GM12878 (cell line): ENCODE data around the gene TLK2. TPM values are rescaled to one million over a fixed set of nuclear protein-coding genes. Genes with fewer than 3 reads are reported as not detected.
"Not testable (repeated sequence)": the region's sequence is repeated elsewhere in the genome, so short reads cannot be mapped to it uniquely, and the experiment has no call there.

Experiments used
- ATAC-seq: fragments of 200-7000 bp; cut with Tn5 transposase; 3 replicates; pipeline ENCODE4 v1.9.1; 2020; ENCODE audit warnings: mild to moderate bottlenecking, moderate library complexity
- BruUV-seq: library from RNA; stranded (reverse); fragments of 400-500 nt; replicated peaks from 2 replicates; lab custom pipeline; 2021; lab: Mats Ljungman, UMichigan
- CTCF ChIA-PET: fragments of 300-600 bp; sonication (Branson Sonifier 250); formaldehyde crosslinking; extraction: SDS; loops from one replicate; lab custom pipeline; 2021; ENCODE audit warnings: inconsistent platforms; lab: Yijun Ruan, JAX
- POLR2A ChIA-PET: fragments of 350-600 bp; formaldehyde crosslinking; extraction: SDS; loops from one replicate; lab custom pipeline; 2021; ENCODE audit warnings: inconsistent platforms; lab: Charles Lee
- RAD21 ChIA-PET: fragments of 300-600 bp; sonication (Branson Sonifier 250); formaldehyde crosslinking; loops from one replicate; lab custom pipeline; 2023; ENCODE audit warnings: antibody characterized with exemption; ENCODE audit not compliant: unreplicated experiment; lab: Charles Lee
- SMC1A ChIA-PET: fragments of 300-600 bp; sonication (Branson Sonifier 250); formaldehyde crosslinking; loops from one replicate; lab custom pipeline; 2023; ENCODE audit not compliant: unreplicated experiment, uncharacterized antibody; lab: Charles Lee
- DNase-seq: peaks from one replicate; pipeline ENCODE4 v3.0.0-alpha.2; 2011; ENCODE audit warnings: low read depth, low spot score
- FAIRE-seq: peaks from 3 replicates; lab custom pipeline; 2011; peaks lifted over from hg19 to GRCh38; lab: Jason Lieb, UNC
- H2AFZ ChIP-seq: 2 replicates; pipeline ENCODE4 v1.6.0; 2011; ENCODE audit warnings: low read depth, low read length, control low read depth; ENCODE audit not compliant: control insufficient read depth
- H3K27ac ChIP-seq: 2 replicates; pipeline ENCODE4 v1.5.1; 2011; ENCODE audit warnings: control low read depth; ENCODE audit not compliant: control insufficient read depth, insufficient read depth
- H3K27me3 ChIP-seq, 2 experiments: replicated peaks in 1 of 2; 2 replicates each; pipeline versions ENCODE4 v1.6.0 to v1.6.1; 2011; ENCODE audit warnings: low read length in 1 of 2; ENCODE audit not compliant: control insufficient read depth in 2 of 2, insufficient read depth in 2 of 2
- H3K36me3 ChIP-seq, 2 experiments: 2 replicates each; pipeline ENCODE4 v1.5.1; 2011; ENCODE audit warnings: low read length in 1 of 2; ENCODE audit not compliant: control insufficient read depth in 2 of 2, insufficient read depth in 2 of 2
- H3K4me1 ChIP-seq: 2 replicates; pipeline ENCODE4 v1.6.1; 2011; ENCODE audit warnings: mild to moderate bottlenecking, low read length, moderate library complexity, mixed read lengths; ENCODE audit not compliant: control insufficient read depth, insufficient read depth
- H3K4me2 ChIP-seq: 2 replicates; pipeline ENCODE4 v1.6.0; 2011; ENCODE audit warnings: control low read depth; ENCODE audit not compliant: control insufficient read depth, insufficient read depth
- H3K4me3 ChIP-seq: fragments of 200-600 bp; sonication (generic); 2 replicates; pipeline ENCODE4 v1.5.1; 2016
- H3K79me2 ChIP-seq: 2 replicates; pipeline ENCODE4 v1.6.0; 2011; ENCODE audit warnings: low read length; ENCODE audit not compliant: control insufficient read depth, insufficient read depth
- H3K9ac ChIP-seq: 2 replicates; pipeline ENCODE4 v1.8.0; 2011; ENCODE audit warnings: low read length, control low read depth, mixed read lengths; ENCODE audit not compliant: control insufficient read depth, insufficient read depth
- H3K9me3 ChIP-seq: replicated peaks from 3 replicates; pipeline ENCODE4 v1.5.1; 2011; ENCODE audit warnings: mild to moderate bottlenecking, low read length; ENCODE audit not compliant: control insufficient read depth, insufficient read depth
- H4K20me1 ChIP-seq: 2 replicates; pipeline ENCODE4 v1.6.0; 2011; ENCODE audit not compliant: control insufficient read depth, insufficient read depth
- CREB1 ChIP-seq: IDR thresholded peaks from 2 replicates; pipeline ENCODE4 v1.6.1; 2012; ENCODE audit warnings: low read depth, mild to moderate bottlenecking, inconsistent platforms
- NR2F1 ChIP-seq: fragments of 450-650 bp; conservative IDR thresholded peaks from 2 replicates; pipeline ENCODE4 v1.6.1; 2017; ENCODE audit warnings: mild to moderate bottlenecking
- SUZ12 ChIP-seq: fragments of 200-600 bp; sonication (generic); IDR thresholded peaks from one replicate; pipeline ENCODE4 v1.6.1; 2018; ENCODE audit warnings: antibody characterized with exemption, mild to moderate bottlenecking; ENCODE audit not compliant: unreplicated experiment
- WGBS: methylation state at CpG from one replicate; pipeline ENCODE4 v1.1.6; 2016; ENCODE audit warnings: low lambda C conversion rate; ENCODE audit not compliant: insufficient replicate concordance, insufficient coverage; ENCODE audit errors: missing lambda C conversion rate; 5-methylcytosine and 5-hydroxymethylcytosine counted together
- in situ Hi-C: fragments of 300-500 bp; cut with MboI; formaldehyde crosslinking; loops from 9 replicates; pipeline ENCODE4 v1.14.3; 2018; ENCODE audit warnings: mixed read lengths
- intact Hi-C: fragments of 100-400 bp; cut with micrococcal nuclease; formaldehyde crosslinking; loops from one replicate; pipeline ENCODE4 v1.14.2; 2022; ENCODE audit not compliant: unreplicated experiment
- polyA plus RNA-seq, 11 experiments: library from polyadenylated mRNA; depleted of rRNA in 4 of 11; unstranded in 6 of 11; stranded (reverse) in 5 of 11; fragments of >200 nt; fragmentation: Nextera tagmentation in 4 of 11; fragmentation: Illumina TruSeq in 1 of 11; extraction: Ambion mirVana in 4 of 11; extraction: Trizol in 1 of 11; gene quantifications; 1 replicate in 1 of 11; 2 replicates in 10 of 11; pipeline versions ENCODE4 v1.2.1 to v1.2.3, GENCODE V29; 2011 to 2016; ENCODE audit warnings: inconsistent platforms in 2 of 11, missing spikeins in 2 of 11, low read depth in 1 of 11
- total RNA-seq, 4 experiments: library from RNA; depleted of rRNA in 3 of 4; stranded (reverse); fragments of >200 nt in 3 of 4; fragmentation: Illumina TruSeq in 1 of 4; extraction: Trizol in 1 of 4; gene quantifications; 2 replicates each; pipeline versions ENCODE4 v1.2.1 to v1.2.3, GENCODE V29; 2013 to 2021

Gene TLK2
- total and polyA plus RNA-seq, 10 of the 15 experiments (the other 5 are each of a cell fraction or from before 2014, with no cell fraction given), result 12.1 to 51.2 (median 27.5) TPM

DNA sequence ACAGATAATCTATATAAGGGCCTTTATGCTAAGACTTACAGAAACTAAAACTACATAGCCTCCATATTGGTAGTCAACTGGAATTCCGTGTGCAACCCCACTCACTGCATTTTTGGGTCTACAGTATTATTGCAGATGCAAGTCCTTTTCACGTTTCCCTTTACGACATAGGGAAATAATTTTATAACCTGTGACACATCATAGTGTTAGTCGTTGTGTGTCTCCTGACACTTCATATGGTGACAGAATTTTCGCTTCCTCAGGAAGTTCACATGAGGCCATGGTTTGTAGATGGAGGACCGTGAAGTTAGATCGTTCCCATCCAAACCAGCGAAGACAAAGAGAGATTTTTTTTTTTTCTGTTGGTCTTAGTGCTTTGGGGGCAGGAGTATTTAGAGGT is 133.1 kb downstream of the TLK2 start:
- FAIRE-seq (peak; percentile 44), ATAC-seq (peak; percentile 32), DNase-seq (peak; percentile 15)
- H3K9me3 ChIP-seq, result no peaks in the 10 kb centered on the region
- no peak overlapping the region for H3K4me3 ChIP-seq
- H2AFZ ChIP-seq, result no peak overlapping the region; the same call in 1 of the 2 replicates
- H3K36me3 ChIP-seq, result peaks cover 8 to 13% of the 10 kb centered on the region in 2 experiments
- ChIA-PET POLR2A (no interaction called here), SMC1A (interaction anchor here (1.4 kb wide), 1 partner anchor 190 kb away, joined by 7 read pairs; no protein-coding TSS in a partner anchor), CTCF (interaction anchor here (1.3 kb wide), 1 partner anchor 59 kb away, joined by 4 read pairs; no protein-coding TSS in a partner anchor), RAD21 (no interaction called here)
- peak overlapping the region; percentile 47; the same call in 1 of the 2 replicates for H3K4me2 ChIP-seq
- peaks cover 6% of the 10 kb centered on the region for H3K4me1 ChIP-seq
- H3K27me3 ChIP-seq, result no peaks in the 10 kb centered on the region
- H3K79me2 ChIP-seq, result no peaks in the 10 kb centered on the region; the same call in 1 of the 2 replicates
- WGBS, result 12% methylated on average over 8 of the region's 8 CpGs
- H3K27ac ChIP-seq, result peak overlapping the region; percentile 45
- in situ Hi-C loops, result no loop called here
- H3K9ac ChIP-seq, result no peak overlapping the region
- intact Hi-C loops, result no loop called here
- BruUV-seq, result no TSS peak
- no peaks in the 10 kb centered on the region for H4K20me1 ChIP-seq
- TF ChIP-seq CREB1, result peak; percentile 65; the same call in 1 of the 2 replicates
- no peak for TF ChIP-seq SUZ12
- TF ChIP-seq NR2F1, result no peak

DNA sequence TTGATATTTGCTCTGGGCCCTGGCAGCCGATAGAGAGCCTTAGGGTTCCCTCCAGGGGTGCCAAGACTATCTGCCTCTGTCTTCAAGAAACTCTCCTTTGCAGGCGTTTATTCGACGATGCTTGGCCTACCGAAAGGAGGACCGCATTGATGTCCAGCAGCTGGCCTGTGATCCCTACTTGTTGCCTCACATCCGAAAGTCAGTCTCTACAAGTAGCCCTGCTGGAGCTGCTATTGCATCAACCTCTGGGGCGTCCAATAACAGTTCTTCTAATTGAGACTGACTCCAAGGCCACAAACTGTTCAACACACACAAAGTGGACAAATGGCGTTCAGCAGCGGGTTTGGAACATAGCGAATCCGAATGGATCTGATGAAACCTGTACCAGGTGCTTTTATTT is 133.7 kb downstream of the TLK2 start:
- H3K27me3 ChIP-seq, H3K4me2 ChIP-seq, RAD21 ChIA-PET, DNase-seq, FAIRE-seq, in situ Hi-C loops, H3K4me3 ChIP-seq, H3K79me2 ChIP-seq, H3K4me1 ChIP-seq, CTCF ChIA-PET, POLR2A ChIA-PET, H3K9me3 ChIP-seq, H3K9ac ChIP-seq, H4K20me1 ChIP-seq, ATAC-seq, H2AFZ ChIP-seq, BruUV-seq, SMC1A ChIA-PET, intact Hi-C loops: not testable (repeated sequence)
- Histone ChIP-seq H3K36me3 (peaks cover 7 to 13% of the 10 kb centered on the region in 2 experiments), H3K27ac (peak overlapping the region; percentile 45)
- WGBS, result 98% methylated on average over 7 of the region's 12 CpGs

DNA sequence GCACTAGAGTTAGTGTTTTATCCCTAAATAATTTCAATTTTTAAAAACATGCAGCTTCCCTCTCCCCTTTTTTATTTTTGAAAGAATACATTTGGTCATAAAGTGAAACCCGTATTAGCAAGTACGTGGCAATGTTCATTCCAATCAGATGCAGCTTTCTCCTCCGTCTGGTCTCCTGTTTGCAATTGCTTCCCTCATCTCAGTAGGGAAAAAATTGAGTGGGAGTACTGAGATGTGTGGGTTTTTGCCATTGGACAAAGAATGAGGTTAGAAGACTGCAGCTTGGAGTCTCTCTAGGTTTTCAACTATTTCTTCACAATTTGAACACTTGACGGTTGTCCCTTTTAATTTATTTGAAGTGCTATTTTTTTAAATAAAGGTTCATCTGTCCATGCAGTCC is 134.5 kb downstream of the TLK2 start:
- SMC1A ChIA-PET, H4K20me1 ChIP-seq, BruUV-seq, H3K4me1 ChIP-seq, ATAC-seq, intact Hi-C loops, in situ Hi-C loops, H2AFZ ChIP-seq, H3K4me2 ChIP-seq, H3K27ac ChIP-seq, CTCF ChIA-PET, POLR2A ChIA-PET, H3K9me3 ChIP-seq, DNase-seq, H3K4me3 ChIP-seq, H3K9ac ChIP-seq, FAIRE-seq, H3K79me2 ChIP-seq, H3K27me3 ChIP-seq, RAD21 ChIA-PET: not testable (repeated sequence)
- H3K36me3 ChIP-seq, result peaks cover 4 to 13% of the 10 kb centered on the region in 2 experiments
- WGBS, result 98% methylated on average over 4 of the region's 4 CpGs
